ENCODE results near the gene ZNF747. TPM values are rescaled to one million over a fixed set of nuclear protein-coding genes. Genes with fewer than 3 reads are reported as not detected.

The ZNF747 gene
- total and polyA plus RNA-seq, 2 donors (not counting 3 experiments of a cell fraction or from before 2014, with no cell fraction given), result 6.4 to 7.2 TPM

DNA sequence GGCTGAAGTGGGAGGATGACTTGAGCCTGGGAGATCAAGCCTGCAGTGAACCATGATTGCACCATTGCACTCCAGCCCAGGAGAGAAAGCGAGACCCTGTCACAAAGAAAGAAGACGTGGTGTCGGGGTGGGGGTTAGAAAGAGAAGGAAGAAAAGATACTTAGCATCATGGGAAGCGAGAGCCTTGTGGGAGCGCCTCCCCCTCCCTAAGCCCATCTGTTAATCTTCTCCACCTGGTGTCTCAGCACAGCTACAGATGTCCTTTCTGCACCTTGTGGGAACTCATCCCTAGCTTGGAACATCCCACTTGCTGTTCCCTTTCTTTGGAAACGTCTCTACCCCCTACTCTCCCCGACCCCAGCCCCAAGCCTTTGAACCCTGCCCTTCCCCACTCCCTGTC, 30.9 kb upstream of the ZNF747 start:
- dilution Hi-C loops (cut with MboI; ENCODE audit: extremely low pct_ligation_motif_present, low sequenced_read_pairs), result no loop called here
- FAIRE-seq (no peak), DNase-seq (ENCODE audit: low read depth, low spot score) (no peak)
- Histone ChIP-seq H3K36me3 (ENCODE audit: control insufficient read depth in 2 of 2, extremely low read depth in 1 of 2, insufficient read depth in 2 of 2, low read length in 2 of 2) (no peaks in the 10 kb centered on the region), H3K27ac (ENCODE audit: insufficient read depth, low read depth, low read length) (no peak overlapping the region), H2AFZ (ENCODE audit: low read depth, low read length) (no peak overlapping the region), H3K4me2 (ENCODE audit: insufficient read depth, low read length) (no peak overlapping the region), H3K9me3 (replicated peaks; ENCODE audit: control insufficient read depth, insufficient read depth, low read length) (no peaks in the 10 kb centered on the region), H4K20me1 (replicated peaks; ENCODE audit: control insufficient read depth, extremely low read depth, insufficient read depth, low read length) (no peaks in the 10 kb centered on the region), H3K4me3 (replicated peaks in 1 of 3; ENCODE audit: insufficient read depth in 1 of 3, low read depth in 1 of 3, low read length in 3 of 3) (no peak overlapping the region), H3K27me3 (ENCODE audit: control insufficient read depth in 2 of 2, insufficient read depth in 2 of 2, low read length in 2 of 2) (peaks cover 0 to 4% of the 10 kb centered on the region in 2 experiments), H3K9ac (replicated peaks; ENCODE audit: extremely low read depth, insufficient read depth, low read length) (no peak overlapping the region), H3K9me1 (replicated peaks; ENCODE audit: control insufficient read depth, extremely low read depth, insufficient read depth, low read length) (no peaks in the 10 kb centered on the region), H3K4me1 (ENCODE audit: control insufficient read depth, extremely low read depth, insufficient read depth, low read length) (peaks cover 8% of the 10 kb centered on the region), H3K79me2 (ENCODE audit: control insufficient read depth, insufficient read depth, low read length) (no peaks in the 10 kb centered on the region)
- no TSS peak for BruUV-seq (replicated peaks)
- intact Hi-C loops (cut with micrococcal nuclease), result no loop called here
- ChIA-PET CTCF (interaction anchor here (1.3 to 2.2 kb wide), 4 partner anchors 30 to 136 kb away, joined by 3 to 7 read pairs (median 5); partner anchors contain the start of gene DCTPP1), POLR2A (no interaction called here)
- TF ChIP-seq MYC (IDR thresholded peaks at IDR 0.05; ENCODE audit: low read depth, low read length) (no peak), CTCF (IDR thresholded peaks at IDR 0.05; ENCODE audit: extremely low read depth in 1 of 2, insufficient read depth in 1 of 2, low read depth in 1 of 2, low read length in 2 of 2) (no peak), JUN (IDR thresholded peaks at IDR 0.05; ENCODE audit: borderline replicate concordance, insufficient read depth, insufficient read length, low read depth) (no peak), EZH2 (IDR thresholded peaks at IDR 0.05; ENCODE audit: borderline replicate concordance, low read depth, low read length, severe bottlenecking) (no peak), MAX (IDR thresholded peaks at IDR 0.05; ENCODE audit: insufficient read depth, insufficient read length) (no peak), FOS (IDR thresholded peaks at IDR 0.05; ENCODE audit: borderline replicate concordance, insufficient read depth, low read length) (no peak), GATA2 (IDR thresholded peaks at IDR 0.05; ENCODE audit: insufficient read depth, insufficient read length, low read depth, low read length) (no peak), POLR2AphosphoS5 (IDR thresholded peaks at IDR 0.05; ENCODE audit: insufficient read depth, low read depth, low read length) (no peak), POLR2A (IDR thresholded peaks at IDR 0.05; ENCODE audit: low read depth, low read length) (no peak)
